ENCODE data around the gene GATAD2B. TPM values are rescaled to one million over a fixed set of nuclear protein-coding genes. Genes with fewer than 3 reads are reported as not detected.
"Not testable (repeated sequence)": the region's sequence is repeated elsewhere in the genome, so short reads cannot be mapped to it uniquely, and the experiment has no call there.

GATAD2B gene
- polyA plus RNA-seq, 1 donor, result 18.1 TPM

- no peak for DNase-seq (ENCODE audit: low read depth)
Measured at GRCh38 chr1:153929981-153930948, 7.5 kb upstream of the GATAD2B start.

GRCh38 chr1:153929426-153929825 lies 6.7 kb upstream of the GATAD2B start:
- no peak for DNase-seq (ENCODE audit: low read depth)

DNA sequence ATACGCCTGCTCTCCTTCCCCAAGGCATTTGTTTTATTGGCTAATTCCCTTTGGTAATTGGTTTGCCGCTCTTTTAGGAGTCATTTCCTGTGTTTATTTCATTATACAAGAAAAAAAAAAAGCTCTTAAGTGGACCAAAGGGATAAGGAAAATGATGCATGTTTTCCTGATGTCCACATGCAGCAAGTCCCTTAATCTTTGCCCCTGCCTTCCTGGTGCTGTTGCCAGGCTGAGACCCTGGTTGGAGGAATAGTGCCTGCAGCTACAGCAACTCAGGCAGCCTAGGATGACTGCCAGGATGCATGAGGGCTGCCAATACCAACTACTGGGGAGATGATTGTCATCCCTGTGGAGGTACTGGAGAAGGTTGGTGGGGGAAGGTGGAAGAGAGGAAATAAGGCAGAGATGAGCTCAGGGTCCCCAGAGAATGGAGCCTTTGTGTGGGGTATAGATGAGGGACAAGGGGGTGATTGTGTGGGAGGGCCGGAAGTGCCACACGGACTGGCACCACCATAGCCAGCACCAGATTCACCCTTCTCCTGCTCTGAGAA lies 6.1 kb upstream of the GATAD2B start:
- DNase-seq (ENCODE audit: low read depth), result no peak

DNA sequence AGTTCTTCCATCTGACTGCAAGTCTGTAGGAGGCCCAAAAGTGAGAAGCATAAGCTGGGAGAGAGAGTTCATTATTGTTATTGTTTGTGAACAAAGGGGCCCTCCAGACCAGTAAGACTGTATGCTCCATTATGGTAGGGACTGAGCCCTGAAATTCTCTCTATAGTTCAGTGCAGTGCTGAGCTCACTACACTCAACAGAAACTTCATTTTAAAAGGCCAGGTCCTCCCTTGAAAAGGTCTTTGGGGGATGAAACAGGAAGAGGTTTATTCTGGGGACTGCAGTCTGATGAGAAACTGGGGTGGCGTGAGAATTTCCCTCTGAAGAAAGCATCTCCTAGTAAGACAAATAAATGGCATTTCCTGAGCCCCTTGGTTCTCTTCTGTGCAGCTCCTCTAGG lies 5.5 kb upstream of the GATAD2B start:
- no peak for DNase-seq (ENCODE audit: low read depth)

DNA sequence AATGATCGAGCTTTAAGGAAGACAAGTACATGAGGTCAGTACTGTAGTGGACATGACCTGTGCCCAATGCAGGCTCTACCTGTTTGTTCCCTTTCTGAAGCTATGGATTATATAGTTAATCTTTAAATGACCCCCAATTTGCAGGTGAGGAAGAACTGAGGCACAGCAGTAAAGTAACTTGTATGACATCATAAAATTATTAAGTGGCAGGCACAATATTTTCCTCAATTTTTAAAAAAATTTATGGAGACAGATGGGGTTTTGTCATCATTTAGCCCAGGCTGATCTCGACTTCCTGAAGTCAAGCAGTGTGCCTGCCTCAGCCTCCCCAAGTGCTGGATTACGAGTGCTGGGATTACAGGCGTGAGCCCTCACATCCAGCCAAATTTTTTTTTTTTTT lies 3.6 kb upstream of the GATAD2B start:
- no peak for DNase-seq (ENCODE audit: low read depth)

DNA sequence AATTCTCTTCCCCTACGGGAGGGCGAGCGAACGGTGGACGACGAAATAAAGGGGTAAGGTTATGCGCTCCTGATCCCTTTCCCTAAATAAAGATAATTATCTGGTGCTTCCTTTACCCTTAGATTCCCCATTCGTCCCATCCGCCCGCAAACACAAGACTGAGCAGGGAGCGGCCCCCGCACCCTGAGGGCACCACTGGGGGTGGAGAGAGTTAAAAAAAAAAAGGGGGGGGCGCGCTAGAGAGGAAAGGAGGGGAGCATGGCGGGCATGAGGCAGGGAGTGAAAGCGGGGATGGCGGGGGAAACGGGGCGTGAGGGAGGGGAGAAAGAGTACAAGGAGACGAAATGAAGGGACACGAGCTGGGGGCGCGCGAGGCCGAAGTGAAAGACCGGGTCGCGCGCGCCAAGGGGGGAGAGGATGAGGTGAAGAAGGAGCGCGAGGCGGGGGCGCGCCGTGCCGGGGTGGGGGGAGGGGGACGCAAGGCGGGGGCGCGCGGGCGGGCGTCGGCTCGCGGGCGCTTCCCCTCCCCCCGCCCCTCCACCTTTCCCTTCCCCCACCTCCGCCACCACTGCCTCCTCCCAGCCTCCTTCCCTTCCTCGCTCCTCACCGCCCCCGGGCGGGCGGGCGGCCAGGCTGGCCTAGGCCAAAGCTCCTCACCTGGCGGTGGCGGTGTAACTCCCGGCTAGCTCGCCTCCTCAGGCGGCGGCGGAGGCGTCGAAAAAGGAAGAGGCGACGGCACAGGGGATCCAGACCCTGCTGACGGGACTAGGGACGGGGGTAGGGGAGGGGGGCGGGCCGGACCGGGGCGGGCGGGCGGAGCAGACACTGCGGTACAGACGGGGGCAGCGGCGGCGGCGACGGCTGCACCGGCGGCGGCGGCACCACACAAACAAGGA lies 448 bp downstream of the GATAD2B start:
- DNase-seq (ENCODE audit: low read depth), result no peak

- no peak for DNase-seq (ENCODE audit: low read depth)
Measured at GRCh38 chr1:153921803-153922075, 1.0 kb downstream of the GATAD2B start.

DNA sequence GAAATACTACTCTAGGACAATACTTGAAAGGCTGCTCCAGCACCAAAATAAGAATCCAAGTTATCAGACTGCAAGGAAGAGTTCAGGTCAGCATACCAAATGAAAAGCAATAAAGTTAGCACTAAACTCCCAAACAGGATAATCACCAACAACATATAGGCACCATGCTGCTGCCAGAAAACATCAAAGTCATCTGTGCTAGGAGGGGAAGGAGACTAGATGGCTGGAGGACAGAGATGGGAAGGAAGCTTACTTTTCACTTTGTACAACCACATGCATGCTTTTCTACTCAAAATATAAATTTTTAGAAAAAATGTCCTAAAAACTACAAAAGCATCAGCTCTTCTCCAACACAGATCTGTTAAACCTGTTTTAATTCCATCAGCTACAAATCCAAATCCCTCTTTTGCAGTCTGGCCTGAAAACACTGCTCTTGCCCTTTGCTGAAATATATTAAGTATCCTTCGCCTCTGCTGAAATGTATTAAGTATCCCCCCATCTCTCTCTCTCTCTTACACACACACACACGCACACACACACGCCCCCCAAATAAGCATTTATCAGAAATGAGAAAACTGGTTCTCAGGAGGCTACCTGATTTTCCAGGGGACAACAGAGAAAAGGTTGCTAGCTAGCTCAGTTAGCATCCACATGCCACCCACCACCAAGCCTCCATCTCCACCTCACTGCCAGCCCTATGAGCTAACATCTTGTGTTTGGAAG lies 1.5 kb downstream of the GATAD2B start:
- DNase-seq (ENCODE audit: low read depth), result no peak

DNA sequence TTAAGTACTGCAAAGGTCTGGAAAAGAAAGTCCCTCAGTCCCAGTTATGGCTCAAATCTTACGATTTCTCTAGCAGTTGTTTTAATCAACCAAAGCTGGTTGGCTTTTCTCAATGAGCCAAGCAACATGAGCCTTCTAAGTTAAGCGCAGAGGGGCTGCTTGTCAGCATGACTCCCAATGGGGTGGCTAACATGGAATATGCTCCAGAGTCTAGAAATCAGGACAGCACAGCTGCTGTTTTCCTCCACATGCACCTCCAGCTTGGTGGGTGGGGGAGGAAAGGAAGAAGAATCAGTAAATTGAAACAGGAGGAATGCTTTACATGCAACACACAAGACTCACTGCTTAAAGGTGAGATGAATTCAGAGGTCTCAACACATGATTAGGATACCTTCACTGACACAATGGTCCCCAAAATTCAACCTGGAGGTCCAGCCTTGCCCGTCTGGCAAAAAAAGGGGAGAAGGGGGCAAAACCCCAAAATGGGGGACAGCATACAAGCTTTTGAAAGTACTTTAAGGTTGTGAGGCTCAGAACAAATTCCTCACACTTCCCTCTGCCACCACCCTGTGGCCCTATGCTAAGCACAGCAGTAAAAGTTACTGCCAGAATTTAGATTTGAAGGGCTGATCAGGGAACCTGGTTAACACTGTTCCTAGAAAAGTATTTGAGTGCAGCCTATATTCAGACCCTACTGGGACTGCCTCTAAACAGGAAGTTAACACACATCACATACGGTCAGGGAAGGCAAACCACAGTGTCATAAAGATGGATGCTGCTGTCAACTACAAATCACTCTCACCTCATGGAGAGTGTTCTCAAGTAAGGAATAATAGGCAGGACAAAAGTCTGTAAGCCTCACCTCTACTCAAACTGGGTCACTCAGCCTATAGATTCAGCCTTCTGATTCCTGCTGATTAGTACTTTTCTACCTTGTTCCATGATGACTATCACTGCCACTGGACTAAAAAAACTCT lies 2.6 kb downstream of the GATAD2B start:
- DNase-seq (ENCODE audit: low read depth), result no peak

DNA sequence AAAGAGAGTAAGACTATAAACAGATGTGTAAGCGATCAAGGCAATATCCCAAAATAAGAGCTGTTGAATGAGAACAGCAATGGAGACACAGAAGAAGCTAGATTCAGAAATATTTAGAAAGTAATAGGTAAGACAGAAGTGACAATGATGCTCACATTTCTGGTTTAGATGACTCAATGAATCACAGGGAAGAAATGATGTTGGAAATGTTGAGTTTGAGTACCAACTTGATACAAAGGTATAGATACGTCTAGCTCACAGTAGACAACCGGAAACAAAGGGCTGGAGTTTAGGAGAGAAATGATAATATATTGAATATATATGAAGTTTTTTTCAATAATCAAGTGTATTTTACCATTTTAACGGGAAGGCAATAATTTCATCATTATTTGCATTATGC lies 6.5 kb downstream of the GATAD2B start:
- DNase-seq (ENCODE audit: low read depth), result no peak

- no peak for DNase-seq (ENCODE audit: low read depth)
Measured at GRCh38 chr1:153912349-153912748, 10.4 kb downstream of the GATAD2B start.

DNA sequence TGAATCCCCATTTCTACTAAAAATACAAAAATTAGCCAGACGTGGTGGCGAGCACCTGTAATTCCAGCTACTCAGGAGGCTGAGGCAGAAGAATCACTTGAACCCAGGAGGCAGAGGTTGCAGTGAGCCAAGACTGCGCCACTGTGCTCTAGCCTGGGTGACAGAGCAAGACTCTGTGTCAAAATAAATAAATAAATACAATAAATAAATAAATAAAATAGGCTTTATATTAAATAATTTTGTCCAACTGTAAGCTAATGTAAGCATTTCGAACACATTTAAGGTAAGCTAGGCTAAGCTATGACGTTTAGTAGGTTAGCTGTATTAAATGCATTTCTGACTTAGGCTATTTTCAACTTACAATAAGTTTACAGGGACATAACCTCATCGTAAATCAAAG lies 12.2 kb downstream of the GATAD2B start:
- DNase-seq (ENCODE audit: low read depth), result not testable (repeated sequence)

GRCh38 chr1:153908071-153908470 lies 14.7 kb downstream of the GATAD2B start:
- DNase-seq (ENCODE audit: low read depth), result no peak

DNA sequence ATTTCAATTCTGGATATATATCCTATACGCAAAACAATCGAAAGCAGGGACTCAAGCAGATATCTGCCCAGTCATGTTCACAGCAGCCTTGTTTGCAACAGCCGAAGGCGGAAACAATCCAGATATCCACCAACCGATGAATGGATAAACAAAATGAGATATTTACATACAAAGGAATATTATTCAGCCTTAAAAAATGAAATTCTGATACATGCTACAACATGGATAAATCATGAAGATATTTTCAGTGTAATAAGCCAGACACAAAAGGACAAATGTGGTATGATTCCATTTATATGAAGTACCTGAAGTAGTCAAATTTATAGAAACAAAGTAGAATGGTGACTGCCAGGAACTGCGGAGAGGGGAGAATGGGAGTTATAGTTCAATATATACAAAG lies 15.6 kb downstream of the GATAD2B start:
- no peak for DNase-seq (ENCODE audit: low read depth)

DNA sequence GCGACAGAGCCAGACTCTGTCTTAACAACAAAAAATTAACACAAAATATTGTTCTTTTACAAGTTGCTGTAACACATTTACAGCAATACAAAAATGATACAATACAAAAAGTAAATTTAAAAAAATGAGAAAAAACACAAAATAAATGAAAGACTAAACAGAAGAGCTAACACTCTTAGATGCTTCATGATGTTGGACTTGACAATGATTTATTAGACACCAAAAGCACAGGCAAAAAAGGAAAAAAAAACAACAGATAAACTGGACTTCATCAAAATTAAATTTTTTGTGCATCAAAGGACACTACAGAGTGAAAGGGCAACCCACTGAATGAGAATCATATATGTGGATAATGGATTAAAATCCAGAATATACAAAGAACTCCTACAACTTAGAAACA lies 16.4 kb downstream of the GATAD2B start:
- no peak for DNase-seq (ENCODE audit: low read depth)

GRCh38 chr1:153905908-153906307 lies 16.9 kb downstream of the GATAD2B start:
- DNase-seq (ENCODE audit: low read depth), result not testable (repeated sequence)

DNA sequence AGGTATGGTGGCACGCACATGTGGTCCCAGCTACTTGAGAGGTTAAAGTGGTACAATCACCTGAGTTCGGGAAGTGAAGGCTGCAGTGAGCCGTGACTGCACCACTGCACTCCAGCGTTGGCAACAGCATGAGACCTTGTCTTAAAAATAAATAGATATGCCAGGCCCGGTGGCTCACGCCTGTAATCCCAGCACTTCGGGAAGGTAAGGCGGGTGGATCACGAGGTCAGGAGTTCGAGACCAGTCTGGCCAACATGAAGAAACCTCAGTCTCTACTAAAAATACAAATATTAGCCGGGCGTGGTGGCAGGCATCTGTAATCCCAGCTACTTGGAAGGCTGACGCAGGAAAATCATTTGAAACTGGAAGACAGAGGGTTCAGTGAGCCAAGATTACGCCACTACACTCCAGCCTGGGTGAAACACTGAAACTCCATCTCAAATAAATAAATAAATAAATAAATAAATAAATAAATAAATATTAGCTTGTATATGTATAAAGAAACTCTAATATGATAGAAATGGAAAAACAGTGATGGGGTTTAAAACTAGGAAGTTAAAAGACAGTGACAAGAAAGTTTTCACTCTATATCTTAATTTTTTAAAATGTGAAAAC lies 18.8 kb downstream of the GATAD2B start:
- no peak for DNase-seq (ENCODE audit: low read depth)

- DNase-seq (ENCODE audit: low read depth), result no peak
Measured at GRCh38 chr1:153899509-153899908, 23.3 kb downstream of the GATAD2B start.

- not testable (repeated sequence) for DNase-seq (ENCODE audit: low read depth)
Measured at GRCh38 chr1:153895866-153896265, 26.9 kb downstream of the GATAD2B start.

DNA sequence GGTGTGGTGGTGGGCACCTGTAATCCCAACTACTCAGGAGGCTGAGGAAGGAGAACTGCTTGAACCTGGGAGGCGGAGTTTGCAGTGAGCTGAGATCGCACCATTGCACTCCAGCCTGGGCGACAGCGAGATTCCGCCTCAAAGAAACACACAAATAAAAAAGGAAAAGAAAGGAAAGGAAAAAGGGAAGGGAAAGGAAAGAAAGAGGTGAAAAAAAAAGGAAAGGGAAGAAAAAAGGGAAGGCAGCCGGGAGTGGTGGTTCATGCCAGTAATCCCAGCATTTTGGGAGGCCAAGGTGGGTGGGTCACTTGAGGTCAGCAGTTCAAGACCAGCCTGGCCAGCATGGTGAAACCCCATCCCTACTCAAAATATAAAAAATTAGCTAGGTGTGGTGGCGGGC lies 31.7 kb downstream of the GATAD2B start:
- not testable (repeated sequence) for DNase-seq (ENCODE audit: low read depth)

Measured in forelimb muscle (tissue), 1 donor.